Neural cell (in vitro differentiated cells): ENCODE data around the gene GUCY1A2.

ENCODE experiments used
- EZH2 ChIP-seq: fragments of 200-600, 300-800 bp; shearing (Covaris generic), sonication (generic); IDR thresholded peaks from 2 replicates; pipeline ENCODE4 v1.6.1; 2014; ENCODE audit warnings: antibody characterized with exemption, low read length, borderline replicate concordance, mild to moderate bottlenecking; ENCODE audit not compliant: insufficient read depth, poor library complexity, severe bottlenecking
- POLR2AphosphoS5 ChIP-seq: IDR thresholded peaks from 2 replicates; pipeline ENCODE4 v1.6.1; 2012
- RAD21 ChIP-seq: fragments of 450-650 bp; conservative IDR thresholded peaks from 2 replicates; pipeline ENCODE4 v1.6.1; 2014; ENCODE audit warnings: antibody characterized with exemption, mild to moderate bottlenecking, moderate library complexity
- TF ChIP-seq, protein P1 (sequence below): fragments of 450-650 bp; IDR thresholded peaks from 2 replicates; pipeline ENCODE4 v1.5.1; 2014; ENCODE audit warnings: antibody characterized with exemption, mild to moderate bottlenecking, moderate library complexity; ENCODE audit not compliant: poor library complexity, severe bottlenecking

DNA sequence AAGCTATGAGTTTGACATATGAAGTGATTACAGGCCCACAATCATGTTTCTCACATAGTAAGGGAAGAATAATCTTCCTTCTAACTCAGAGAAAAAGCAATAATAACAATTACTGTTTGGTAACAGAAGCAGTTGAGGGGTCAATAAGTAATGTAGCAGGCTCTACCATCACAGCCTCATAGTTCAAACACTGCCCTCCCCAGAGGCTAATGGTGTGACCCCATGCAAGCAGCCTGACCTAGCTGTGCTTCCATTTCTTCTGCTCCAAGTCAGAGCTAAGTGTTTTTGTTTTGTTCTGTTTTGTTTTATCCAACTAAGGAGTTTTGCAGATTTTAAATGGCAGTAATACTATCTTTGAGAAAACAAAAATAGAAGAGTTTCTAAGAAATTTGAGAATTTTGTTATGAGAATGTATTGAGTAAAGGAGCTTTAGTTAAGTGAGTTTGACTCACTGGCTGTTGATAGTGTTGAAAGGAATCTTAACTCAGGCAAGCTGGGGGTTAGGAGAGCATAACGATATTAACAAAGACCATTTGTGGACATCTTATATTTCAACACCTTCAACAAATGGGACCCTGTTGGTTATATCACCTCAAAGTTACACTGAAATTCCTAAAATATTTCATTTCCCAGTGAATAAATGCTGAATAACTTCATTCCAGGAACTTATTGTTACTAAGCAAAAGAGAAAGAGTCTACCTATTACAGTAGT is 48.5 kb downstream of the GUCY1A2 start:
- TF ChIP-seq, protein P1, sequence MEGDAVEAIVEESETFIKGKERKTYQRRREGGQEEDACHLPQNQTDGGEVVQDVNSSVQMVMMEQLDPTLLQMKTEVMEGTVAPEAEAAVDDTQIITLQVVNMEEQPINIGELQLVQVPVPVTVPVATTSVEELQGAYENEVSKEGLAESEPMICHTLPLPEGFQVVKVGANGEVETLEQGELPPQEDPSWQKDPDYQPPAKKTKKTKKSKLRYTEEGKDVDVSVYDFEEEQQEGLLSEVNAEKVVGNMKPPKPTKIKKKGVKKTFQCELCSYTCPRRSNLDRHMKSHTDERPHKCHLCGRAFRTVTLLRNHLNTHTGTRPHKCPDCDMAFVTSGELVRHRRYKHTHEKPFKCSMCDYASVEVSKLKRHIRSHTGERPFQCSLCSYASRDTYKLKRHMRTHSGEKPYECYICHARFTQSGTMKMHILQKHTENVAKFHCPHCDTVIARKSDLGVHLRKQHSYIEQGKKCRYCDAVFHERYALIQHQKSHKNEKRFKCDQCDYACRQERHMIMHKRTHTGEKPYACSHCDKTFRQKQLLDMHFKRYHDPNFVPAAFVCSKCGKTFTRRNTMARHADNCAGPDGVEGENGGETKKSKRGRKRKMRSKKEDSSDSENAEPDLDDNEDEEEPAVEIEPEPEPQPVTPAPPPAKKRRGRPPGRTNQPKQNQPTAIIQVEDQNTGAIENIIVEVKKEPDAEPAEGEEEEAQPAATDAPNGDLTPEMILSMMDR: no peak
- TF ChIP-seq POLR2AphosphoS5 (no peak), RAD21 (no peak), EZH2 (no peak)
